Astrocyte (in vitro differentiated cells and primary cell): ENCODE results near the gene CABP4.

ENCODE experiments used
- EZH2 ChIP-seq: IDR thresholded peaks from 2 replicates; pipeline ENCODE4 v1.6.1; 2012; ENCODE audit warnings: mild to moderate bottlenecking, low read length, inconsistent platforms; ENCODE audit not compliant: insufficient read depth
- TF ChIP-seq, protein P1 (sequence below): IDR thresholded peaks from 2 replicates; pipeline ENCODE4 v1.5.1; 2011; ENCODE audit warnings: low read depth, mild to moderate bottlenecking, inconsistent platforms, low read length, moderate library complexity; ENCODE audit not compliant: insufficient read depth

- TF ChIP-seq, protein P1, sequence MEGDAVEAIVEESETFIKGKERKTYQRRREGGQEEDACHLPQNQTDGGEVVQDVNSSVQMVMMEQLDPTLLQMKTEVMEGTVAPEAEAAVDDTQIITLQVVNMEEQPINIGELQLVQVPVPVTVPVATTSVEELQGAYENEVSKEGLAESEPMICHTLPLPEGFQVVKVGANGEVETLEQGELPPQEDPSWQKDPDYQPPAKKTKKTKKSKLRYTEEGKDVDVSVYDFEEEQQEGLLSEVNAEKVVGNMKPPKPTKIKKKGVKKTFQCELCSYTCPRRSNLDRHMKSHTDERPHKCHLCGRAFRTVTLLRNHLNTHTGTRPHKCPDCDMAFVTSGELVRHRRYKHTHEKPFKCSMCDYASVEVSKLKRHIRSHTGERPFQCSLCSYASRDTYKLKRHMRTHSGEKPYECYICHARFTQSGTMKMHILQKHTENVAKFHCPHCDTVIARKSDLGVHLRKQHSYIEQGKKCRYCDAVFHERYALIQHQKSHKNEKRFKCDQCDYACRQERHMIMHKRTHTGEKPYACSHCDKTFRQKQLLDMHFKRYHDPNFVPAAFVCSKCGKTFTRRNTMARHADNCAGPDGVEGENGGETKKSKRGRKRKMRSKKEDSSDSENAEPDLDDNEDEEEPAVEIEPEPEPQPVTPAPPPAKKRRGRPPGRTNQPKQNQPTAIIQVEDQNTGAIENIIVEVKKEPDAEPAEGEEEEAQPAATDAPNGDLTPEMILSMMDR: no peak
- TF ChIP-seq EZH2: no peak
These were observed 6.9 kb upstream of the CABP4 start for GRCh38 chr11:67448220-67448609.
